ENCODE measurements around the gene BIN1.

- TF ChIP-seq CTCF (conservative IDR thresholded peaks at IDR 0.05; ENCODE audit: low read length) (no peak), EZH2phosphoT487 (IDR thresholded peaks at IDR 0.05; ENCODE audit: borderline replicate concordance, low read depth, low read length) (no peak)
These were observed 9.5 kb downstream of the BIN1 start for GRCh38 chr2:127097471-127097765.
